Lower lobe of right lung (tissue), 2 donors: ENCODE data around the gene DMRTA2. TPM values are rescaled to one million over a fixed set of nuclear protein-coding genes. Genes with fewer than 3 reads are reported as not detected.

ENCODE experiments used
- ATAC-seq, 2 donors: fragments of 200-7000 bp; cut with Tn5 transposase; one replicate each; pipeline ENCODE4 v1.9.1; 2020 to 2022; ENCODE audit warnings: mild to moderate bottlenecking in 2 of 2, moderate library complexity in 2 of 2
- DNase-seq: peaks from one replicate; pipeline ENCODE4 v3.0.0-alpha.2; 2020
- H3K27ac ChIP-seq: fragments of 200-600 bp; one replicate; pipeline ENCODE4 v1.8.0; 2022
- H3K27me3 ChIP-seq: fragments of 200-600 bp; one replicate; pipeline ENCODE4 v1.8.0; 2022; ENCODE audit warnings: low read depth
- H3K36me3 ChIP-seq: fragments of 200-600 bp; one replicate; pipeline ENCODE4 v1.8.0; 2022; ENCODE audit warnings: mild to moderate bottlenecking
- H3K4me1 ChIP-seq: fragments of 200-600 bp; one replicate; pipeline ENCODE4 v1.8.0; 2022
- H3K4me3 ChIP-seq: fragments of 200-600 bp; one replicate; pipeline ENCODE4 v1.8.0; 2022; ENCODE audit warnings: mild to moderate bottlenecking
- H3K9me3 ChIP-seq: fragments of 200-600 bp; one replicate; pipeline ENCODE4 v1.8.0; 2022
- CTCF ChIP-seq: fragments of 200-600 bp; IDR thresholded peaks from one replicate; pipeline ENCODE4 v1.8.0; 2022; ENCODE audit warnings: antibody characterized with exemption, mild to moderate bottlenecking
- intact Hi-C: fragments of 100-400 bp; cut with DNase I; formaldehyde crosslinking; loops from one replicate; pipeline ENCODE4 v1.11.0; 2022
- total RNA-seq: library from RNA; stranded (reverse); fragmentation: NEBNext Ultra II Directional; extraction: Animal tissue kit (Norgen Biotek cat#: 25700); gene quantifications from one replicate; pipeline ENCODE4 v1.2.1, GENCODE V29; 2021
- donor health status: DM: no; HTN: yes; CAD: no; lungs with severe emphysema.

The DMRTA2 gene
- total RNA-seq, 1 donor from 2014 or later = not detected

- peaks cover 98% of the 10 kb centered on the region for H3K27me3 ChIP-seq
- H3K4me1 ChIP-seq = peaks cover 50% of the 10 kb centered on the region
- H3K27ac ChIP-seq = no peak overlapping the region
- no peaks in the 10 kb centered on the region for H3K9me3 ChIP-seq
- ATAC-seq (no peak), DNase-seq (no peak)
- no peak for TF ChIP-seq CTCF
- intact Hi-C loops = no loop called here
- H3K4me3 ChIP-seq = peak overlapping the region; percentile 49
- no peaks in the 10 kb centered on the region for H3K36me3 ChIP-seq
These were observed 1.0 kb upstream of the DMRTA2 start for GRCh38 chr1:50424045-50424883.

GRCh38 chr1:50423670-50424000, 392 bp upstream of the DMRTA2 start:
- Histone ChIP-seq H3K27ac (no peak overlapping the region), H3K9me3 (no peaks in the 10 kb centered on the region), H3K4me3 (peak overlapping the region; percentile 49), H3K4me1 (peaks cover 50% of the 10 kb centered on the region), H3K36me3 (no peaks in the 10 kb centered on the region), H3K27me3 (peaks cover 97% of the 10 kb centered on the region)
- DNase-seq = peak; percentile 54
- ATAC-seq = peak in 1 of 2 donors; percentile 32
- intact Hi-C loops = no loop called here
- no peak for TF ChIP-seq CTCF

GRCh38 chr1:50422675-50422945, 633 bp downstream of the DMRTA2 start:
- TF ChIP-seq CTCF = no peak
- H3K4me1 ChIP-seq = peaks cover 46% of the 10 kb centered on the region
- intact Hi-C loops = no loop called here

GRCh38 chr1:50421768-50422674, 1.2 kb downstream of the DMRTA2 start:
- H3K9me3 ChIP-seq = no peaks in the 10 kb centered on the region
- H3K4me1 ChIP-seq = peaks cover 45% of the 10 kb centered on the region
- no peak for ATAC-seq
- no peak for TF ChIP-seq CTCF
- no peak overlapping the region for H3K4me3 ChIP-seq
- no peak for DNase-seq
- no peaks in the 10 kb centered on the region for H3K36me3 ChIP-seq
- H3K27me3 ChIP-seq = peaks cover 97% of the 10 kb centered on the region
- intact Hi-C loops = no loop called here
- H3K27ac ChIP-seq = no peak overlapping the region

More at GRCh38 chr1:50422675-50422945, 633 bp downstream of the DMRTA2 start:
- no peaks in the 10 kb centered on the region for H3K36me3 ChIP-seq
- H3K4me3 ChIP-seq = no peak overlapping the region
- DNase-seq (no peak), ATAC-seq (no peak)
- no peak overlapping the region for H3K27ac ChIP-seq
- H3K27me3 ChIP-seq = peaks cover 97% of the 10 kb centered on the region
- no peaks in the 10 kb centered on the region for H3K9me3 ChIP-seq

- intact Hi-C loops = no loop called here
- Histone ChIP-seq H3K4me3 (no peak overlapping the region), H3K36me3 (no peaks in the 10 kb centered on the region), H3K4me1 (peaks cover 47% of the 10 kb centered on the region), H3K27ac (no peak overlapping the region), H3K9me3 (no peaks in the 10 kb centered on the region), H3K27me3 (peaks cover 97% of the 10 kb centered on the region)
- no peak for TF ChIP-seq CTCF
- DNase-seq (no peak), ATAC-seq (no peak)
These were observed 1.9 kb downstream of the DMRTA2 start for GRCh38 chr1:50421366-50421748.
